ENCODE results near the gene FNIP2.

Gene FNIP2

GRCh38 chr4:158768555-158769174 is at the start of gene FNIP2:
FNIP2 (plus strand) TSS chr4:158769026; CDS start chr4:158769213, 187 bp downstream.
- H3K27me3 ChIP-seq (replicated peaks; ENCODE audit: control insufficient read depth, insufficient read depth, low read length), result no peaks in the 10 kb centered on the region
- peak within 1 kb of the TSS; percentile 98 for H3K4me3 ChIP-seq (ENCODE audit: low read length)
- peaks cover 22% of the 10 kb centered on the region for H3K4me1 ChIP-seq (ENCODE audit: control insufficient read depth, insufficient read depth, low read length)
- H3K36me3 ChIP-seq (ENCODE audit: control insufficient read depth, insufficient read depth, low read length, severe bottlenecking), result no peaks in the 10 kb centered on the region
- DNase-seq (ENCODE audit: low read depth), result peak; percentile 93
- H3K9ac ChIP-seq (ENCODE audit: low read length), result peak within 1 kb of the TSS; percentile 94
- H3K9me3 ChIP-seq (ENCODE audit: control insufficient read depth, low read length), result no peaks in the 10 kb centered on the region

- Histone ChIP-seq H3K4me1 (ENCODE audit: control insufficient read depth, insufficient read depth, low read length) (peaks cover 18% of the 10 kb centered on the region), H3K9ac (ENCODE audit: low read length) (no peak overlapping the region), H3K9me3 (ENCODE audit: control insufficient read depth, low read length) (no peaks in the 10 kb centered on the region), H3K4me3 (ENCODE audit: low read length) (peak overlapping the region; percentile 93), H3K27me3 (replicated peaks; ENCODE audit: control insufficient read depth, insufficient read depth, low read length) (no peaks in the 10 kb centered on the region), H3K36me3 (ENCODE audit: control insufficient read depth, insufficient read depth, low read length, severe bottlenecking) (peaks cover 42% of the 10 kb centered on the region)
- no peak for DNase-seq (ENCODE audit: low read depth)
Measured at GRCh38 chr4:158721680-158722079, 47.1 kb upstream of the FNIP2 start.

- H3K36me3 ChIP-seq (ENCODE audit: control insufficient read depth, insufficient read depth, low read length, severe bottlenecking), result peaks cover 35% of the 10 kb centered on the region
- peaks cover 18% of the 10 kb centered on the region for H3K4me1 ChIP-seq (ENCODE audit: control insufficient read depth, insufficient read depth, low read length)
- peak overlapping the region; percentile 93 for H3K4me3 ChIP-seq (ENCODE audit: low read length)
- H3K9me3 ChIP-seq (ENCODE audit: control insufficient read depth, low read length), result no peaks in the 10 kb centered on the region
- H3K9ac ChIP-seq (ENCODE audit: low read length), result peak overlapping the region; percentile 97
- H3K27me3 ChIP-seq (replicated peaks; ENCODE audit: control insufficient read depth, insufficient read depth, low read length), result no peaks in the 10 kb centered on the region
- peak; percentile 65 for DNase-seq (ENCODE audit: low read depth)
Measured at GRCh38 chr4:158722291-158722916, 46.4 kb upstream of the FNIP2 start.

- Histone ChIP-seq H3K9me3 (ENCODE audit: control insufficient read depth, low read length) (no peaks in the 10 kb centered on the region), H3K27me3 (replicated peaks; ENCODE audit: control insufficient read depth, insufficient read depth, low read length) (no peaks in the 10 kb centered on the region), H3K36me3 (ENCODE audit: control insufficient read depth, insufficient read depth, low read length, severe bottlenecking) (peaks cover 28% of the 10 kb centered on the region), H3K4me3 (ENCODE audit: low read length) (peak within 1 kb of the TSS; percentile 93), H3K4me1 (ENCODE audit: control insufficient read depth, insufficient read depth, low read length) (peaks cover 18% of the 10 kb centered on the region), H3K9ac (ENCODE audit: low read length) (peak within 1 kb of the TSS; percentile 97)
- DNase-seq (ENCODE audit: low read depth), result peak; percentile 92
Measured at GRCh38 chr4:158722917-158723793, 45.7 kb upstream of the FNIP2 start, which contains the start of gene PPID. PPID (minus strand) TSS chr4:158723396; CDS start chr4:158723288, 108 bp downstream.

- no peaks in the 10 kb centered on the region for H3K9me3 ChIP-seq (ENCODE audit: control insufficient read depth, low read length)
- no peaks in the 10 kb centered on the region for H3K27me3 ChIP-seq (replicated peaks; ENCODE audit: control insufficient read depth, insufficient read depth, low read length)
- no peak overlapping the region for H3K9ac ChIP-seq (ENCODE audit: low read length)
- no peak for DNase-seq (ENCODE audit: low read depth)
- peaks cover 13% of the 10 kb centered on the region for H3K36me3 ChIP-seq (ENCODE audit: control insufficient read depth, insufficient read depth, low read length, severe bottlenecking)
- no peak overlapping the region for H3K4me3 ChIP-seq (ENCODE audit: low read length)
- H3K4me1 ChIP-seq (ENCODE audit: control insufficient read depth, insufficient read depth, low read length), result peaks cover 17% of the 10 kb centered on the region
Measured at GRCh38 chr4:158724637-158725036, 44.2 kb upstream of the FNIP2 start.

- Histone ChIP-seq H3K27me3 (replicated peaks; ENCODE audit: control insufficient read depth, insufficient read depth, low read length) (no peaks in the 10 kb centered on the region), H3K36me3 (ENCODE audit: control insufficient read depth, insufficient read depth, low read length, severe bottlenecking) (no peaks in the 10 kb centered on the region), H3K4me1 (ENCODE audit: control insufficient read depth, insufficient read depth, low read length) (peaks cover 10% of the 10 kb centered on the region), H3K4me3 (ENCODE audit: low read length) (no peak overlapping the region), H3K9ac (ENCODE audit: low read length) (no peak overlapping the region), H3K9me3 (ENCODE audit: control insufficient read depth, low read length) (no peaks in the 10 kb centered on the region)
- no peak for DNase-seq (ENCODE audit: low read depth)
Measured at GRCh38 chr4:158726633-158727032, 42.2 kb upstream of the FNIP2 start.

- no peak for DNase-seq (ENCODE audit: low read depth)
- no peaks in the 10 kb centered on the region for H3K9me3 ChIP-seq (ENCODE audit: control insufficient read depth, low read length)
- no peaks in the 10 kb centered on the region for H3K27me3 ChIP-seq (replicated peaks; ENCODE audit: control insufficient read depth, insufficient read depth, low read length)
- H3K4me1 ChIP-seq (ENCODE audit: control insufficient read depth, insufficient read depth, low read length), result peaks cover 3% of the 10 kb centered on the region
- H3K4me3 ChIP-seq (ENCODE audit: low read length), result no peak overlapping the region
- H3K36me3 ChIP-seq (ENCODE audit: control insufficient read depth, insufficient read depth, low read length, severe bottlenecking), result no peaks in the 10 kb centered on the region
- no peak overlapping the region for H3K9ac ChIP-seq (ENCODE audit: low read length)
Measured at GRCh38 chr4:158728236-158728635, 40.6 kb upstream of the FNIP2 start.

GRCh38 chr4:158729716-158730559 is 38.9 kb upstream of the FNIP2 start:
- Histone ChIP-seq H3K36me3 (ENCODE audit: control insufficient read depth, insufficient read depth, low read length, severe bottlenecking) (no peaks in the 10 kb centered on the region), H3K4me3 (ENCODE audit: low read length) (no peak overlapping the region), H3K9ac (ENCODE audit: low read length) (peak overlapping the region; percentile 17), H3K9me3 (ENCODE audit: control insufficient read depth, low read length) (no peaks in the 10 kb centered on the region), H3K27me3 (replicated peaks; ENCODE audit: control insufficient read depth, insufficient read depth, low read length) (no peaks in the 10 kb centered on the region), H3K4me1 (ENCODE audit: control insufficient read depth, insufficient read depth, low read length) (no peaks in the 10 kb centered on the region)
- DNase-seq (ENCODE audit: low read depth), result peak; percentile 84

- DNase-seq (ENCODE audit: low read depth), result no peak
- Histone ChIP-seq H3K36me3 (ENCODE audit: control insufficient read depth, insufficient read depth, low read length, severe bottlenecking) (no peaks in the 10 kb centered on the region), H3K4me1 (ENCODE audit: control insufficient read depth, insufficient read depth, low read length) (no peaks in the 10 kb centered on the region), H3K9me3 (ENCODE audit: control insufficient read depth, low read length) (no peaks in the 10 kb centered on the region), H3K27me3 (replicated peaks; ENCODE audit: control insufficient read depth, insufficient read depth, low read length) (no peaks in the 10 kb centered on the region), H3K9ac (ENCODE audit: low read length) (no peak overlapping the region), H3K4me3 (ENCODE audit: low read length) (no peak overlapping the region)
Measured at GRCh38 chr4:158738866-158739265, 30.0 kb upstream of the FNIP2 start.

- peaks cover 6% of the 10 kb centered on the region for H3K9me3 ChIP-seq (ENCODE audit: control insufficient read depth, low read length)
Measured at GRCh38 chr4:158739600-158739999, 29.2 kb upstream of the FNIP2 start.

More at GRCh38 chr4:158739600-158739999, 29.2 kb upstream of the FNIP2 start:
- H3K4me3 ChIP-seq (ENCODE audit: low read length), result no peak overlapping the region
- H3K9ac ChIP-seq (ENCODE audit: low read length), result no peak overlapping the region
- H3K27me3 ChIP-seq (replicated peaks; ENCODE audit: control insufficient read depth, insufficient read depth, low read length), result no peaks in the 10 kb centered on the region
- no peaks in the 10 kb centered on the region for H3K36me3 ChIP-seq (ENCODE audit: control insufficient read depth, insufficient read depth, low read length, severe bottlenecking)
- H3K4me1 ChIP-seq (ENCODE audit: control insufficient read depth, insufficient read depth, low read length), result no peaks in the 10 kb centered on the region
- no peak for DNase-seq (ENCODE audit: low read depth)
